K562 (cell line): ENCODE data around the gene ZBTB8A.

Source experiments
- ARNT ChIP-seq, 2 experiments: fragments of 450-650 bp; IDR thresholded peaks; 2 replicates each; pipeline ENCODE4 v1.6.1; 2016; ENCODE audit warnings: mild to moderate bottlenecking in 1 of 2
- BDP1 ChIP-seq: IDR thresholded peaks from 3 replicates; pipeline ENCODE4 v1.6.1; 2011; ENCODE audit not compliant: insufficient read length, insufficient read depth
- CBX2 ChIP-seq: fragments of 200-600 bp; sonication (generic); IDR thresholded peaks from one replicate; pipeline ENCODE4 v1.6.1; 2012; ENCODE audit warnings: mild to moderate bottlenecking, low read length, inconsistent platforms; ENCODE audit not compliant: insufficient read depth, poor library complexity, severe bottlenecking
- CTCF ChIP-seq, 3 experiments: IDR thresholded peaks in 2 of 3; conservative IDR thresholded peaks in 1 of 3; 2 replicates each; pipeline ENCODE4 v1.5.1; 2011 to 2012; ENCODE audit warnings: low read length in 3 of 3, mild to moderate bottlenecking in 3 of 3, control low read depth in 2 of 3, improper control_type of control experiment in 1 of 3, inconsistent platforms in 1 of 3, low read depth in 1 of 3, mixed read lengths in 1 of 3, moderate library complexity in 1 of 3; ENCODE audit not compliant: insufficient read depth in 2 of 3
- FIP1L1 ChIP-seq: fragments of 200-400 bp; formaldehyde crosslinking; IDR thresholded peaks from 2 replicates; pipeline ENCODE4 v1.6.1; 2018; ENCODE audit warnings: mild to moderate bottlenecking, low read depth, low read length; ENCODE audit not compliant: poor library complexity, severe bottlenecking
- POLR2A ChIP-seq: fragments of 450-650 bp; conservative IDR thresholded peaks from 2 replicates; pipeline ENCODE4 v1.6.1; 2016
- YY1 ChIP-seq, 3 experiments: IDR thresholded peaks; 2 replicates each; pipeline ENCODE4 v1.6.1; 2011; ENCODE audit warnings: low read length in 2 of 3, mild to moderate bottlenecking in 2 of 3, moderate library complexity in 2 of 3, borderline replicate concordance in 1 of 3, control low read depth in 1 of 3, low read depth in 1 of 3; ENCODE audit not compliant: insufficient read depth in 3 of 3, insufficient replicate concordance in 2 of 3, control insufficient read depth in 1 of 3, insufficient read length in 1 of 3; ENCODE audit errors: extremely low read depth in 1 of 3
- ZNF146 ChIP-seq: IDR thresholded peaks from one replicate; pipeline ENCODE4 v1.6.1; 2018; ENCODE audit warnings: missing compliant biosample characterization; ENCODE audit not compliant: unreplicated experiment

- no peak for TF ChIP-seq CBX2
- TF ChIP-seq ZNF146 (CRISPR knock-in tag), result no peak
- TF ChIP-seq BDP1, result no peak
- TF ChIP-seq CTCF (IDR thresholded peaks at IDR 0.05 in 2 of 3, conservative IDR thresholded peaks at IDR 0.05 in 1 of 3; ENCODE audit: insufficient read depth in 2 of 3, low read depth in 1 of 3, low read length in 3 of 3), result no peak
- no peak for TF ChIP-seq FIP1L1
- no peak for TF ChIP-seq ARNT (IDR thresholded peaks at IDR 0.05)
- TF ChIP-seq YY1 (IDR thresholded peaks at IDR 0.05; ENCODE audit: borderline replicate concordance in 1 of 3, control insufficient read depth in 1 of 3, extremely low read depth in 1 of 3, insufficient read depth in 3 of 3, insufficient read length in 1 of 3, insufficient replicate concordance in 2 of 3, low read depth in 1 of 3, low read length in 2 of 3), result no peak
- no peak for TF ChIP-seq POLR2A
Measured at GRCh38 chr1:32549616-32550015, 10.4 kb downstream of the ZBTB8A start.
